Subcutaneous abdominal adipose tissue (tissue), 5 donors: ENCODE data around the gene ANKRD11.

Experiments
- H3K27ac ChIP-seq: one replicate; pipeline ENCODE4 v1.7.0; 2013; ENCODE audit warnings: low read depth, mild to moderate bottlenecking, inconsistent platforms, low read length, moderate library complexity
- H3K27me3 ChIP-seq, 5 donors: one replicate each; pipeline ENCODE4 v1.7.0; 2013; ENCODE audit warnings: low read length in 5 of 5, inconsistent platforms in 1 of 5; ENCODE audit not compliant: control insufficient read depth in 5 of 5, insufficient read depth in 4 of 5
- H3K36me3 ChIP-seq, 5 donors: one replicate each; pipeline ENCODE4 v1.7.0; 2013; ENCODE audit warnings: low read length in 5 of 5; ENCODE audit not compliant: control insufficient read depth in 5 of 5, insufficient read depth in 5 of 5
- H3K4me1 ChIP-seq, 5 donors: one replicate each; pipeline ENCODE4 v1.7.0; 2013; ENCODE audit warnings: low read length in 5 of 5, mild to moderate bottlenecking in 3 of 5, moderate library complexity in 1 of 5; ENCODE audit not compliant: control insufficient read depth in 5 of 5, insufficient read depth in 5 of 5
- H3K4me3 ChIP-seq, 5 donors: one replicate each; pipeline ENCODE4 v1.7.0; 2013; ENCODE audit warnings: low read length in 5 of 5, low read depth in 1 of 5
- H3K9ac ChIP-seq, 5 donors: one replicate each; pipeline ENCODE4 v1.7.0; 2013; ENCODE audit warnings: low read length in 5 of 5, mild to moderate bottlenecking in 4 of 5, moderate library complexity in 3 of 5
- H3K9me3 ChIP-seq, 5 donors: one replicate each; pipeline ENCODE4 v1.7.0; 2013; ENCODE audit warnings: low read length in 5 of 5; ENCODE audit not compliant: control insufficient read depth in 5 of 5
- donor health status: healthy.
- donor health status: healthy.
- donor health status: healthy.
- donor health status: healthy.
- donor health status: healthy.

Gene ANKRD11

DNA sequence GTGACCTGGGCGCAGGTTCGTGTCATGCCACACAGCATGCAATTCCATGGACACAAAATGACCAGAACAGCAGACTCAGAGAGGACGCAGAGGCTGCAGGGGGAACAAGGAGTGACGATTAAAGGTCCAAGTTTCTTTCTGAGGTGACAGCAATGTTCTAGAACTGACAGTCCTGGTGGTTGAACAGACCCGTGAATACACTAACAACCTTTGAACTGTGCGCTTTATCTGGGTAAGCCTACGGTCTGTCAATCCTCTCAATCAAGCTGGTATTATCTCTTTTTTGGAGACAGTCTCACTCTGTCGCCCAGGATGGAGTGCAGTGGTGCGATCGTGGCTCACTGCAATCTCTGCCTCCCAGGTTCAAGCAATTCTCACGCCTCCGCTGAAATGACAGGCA is 138.7 kb downstream of the ANKRD11 start:
- Histone ChIP-seq H3K9me3 (no peaks in the 10 kb centered on the region), H3K27ac (no peak overlapping the region), H3K9ac (no peak overlapping the region), H3K27me3 (no peaks in the 10 kb centered on the region), H3K4me1 (peaks cover 0 to 22% (median 3%) of the 10 kb centered on the region in 5 donors), H3K4me3 (no peak overlapping the region), H3K36me3 (peaks cover 0 to 4% (median 2%) of the 10 kb centered on the region in 5 donors)

DNA sequence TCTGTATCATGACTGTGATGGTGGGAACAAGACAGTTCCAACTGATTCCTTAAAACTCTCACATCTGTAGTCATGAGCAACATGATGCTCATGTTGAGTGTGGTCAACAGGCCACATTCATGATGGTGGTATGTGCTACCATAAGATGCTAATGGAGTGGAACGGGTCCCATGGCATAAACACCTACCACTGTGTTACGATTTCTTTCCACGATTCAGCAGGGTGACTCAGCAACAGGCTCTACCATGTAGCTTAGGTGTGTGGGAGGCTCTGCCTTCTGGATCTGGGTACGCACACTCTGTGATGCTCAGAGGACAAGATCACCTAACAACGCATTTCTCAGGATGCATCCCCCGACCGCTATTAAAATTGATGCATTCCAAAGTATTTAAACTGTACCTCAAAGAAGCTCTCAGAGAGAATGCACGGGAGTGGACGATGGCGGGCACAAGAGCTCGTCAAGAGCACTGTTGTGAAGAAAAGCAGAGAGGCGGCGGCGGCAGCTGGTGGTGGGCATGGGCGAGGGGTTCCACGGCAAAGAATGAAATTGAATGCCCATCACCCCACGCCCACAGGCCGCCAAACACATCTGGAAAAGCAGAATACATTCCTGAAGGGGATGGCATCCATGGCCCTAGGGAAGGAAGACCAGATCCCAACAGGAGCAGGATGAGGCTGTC is 139.5 kb downstream of the ANKRD11 start:
- H3K27ac ChIP-seq, result no peak overlapping the region
- H3K27me3 ChIP-seq, result no peaks in the 10 kb centered on the region
- peaks cover 0 to 4% (median 2%) of the 10 kb centered on the region in 5 donors for H3K36me3 ChIP-seq
- H3K9ac ChIP-seq, result no peak overlapping the region
- no peaks in the 10 kb centered on the region for H3K9me3 ChIP-seq
- peaks cover 0 to 24% (median 5%) of the 10 kb centered on the region in 5 donors for H3K4me1 ChIP-seq
- no peak overlapping the region for H3K4me3 ChIP-seq

DNA sequence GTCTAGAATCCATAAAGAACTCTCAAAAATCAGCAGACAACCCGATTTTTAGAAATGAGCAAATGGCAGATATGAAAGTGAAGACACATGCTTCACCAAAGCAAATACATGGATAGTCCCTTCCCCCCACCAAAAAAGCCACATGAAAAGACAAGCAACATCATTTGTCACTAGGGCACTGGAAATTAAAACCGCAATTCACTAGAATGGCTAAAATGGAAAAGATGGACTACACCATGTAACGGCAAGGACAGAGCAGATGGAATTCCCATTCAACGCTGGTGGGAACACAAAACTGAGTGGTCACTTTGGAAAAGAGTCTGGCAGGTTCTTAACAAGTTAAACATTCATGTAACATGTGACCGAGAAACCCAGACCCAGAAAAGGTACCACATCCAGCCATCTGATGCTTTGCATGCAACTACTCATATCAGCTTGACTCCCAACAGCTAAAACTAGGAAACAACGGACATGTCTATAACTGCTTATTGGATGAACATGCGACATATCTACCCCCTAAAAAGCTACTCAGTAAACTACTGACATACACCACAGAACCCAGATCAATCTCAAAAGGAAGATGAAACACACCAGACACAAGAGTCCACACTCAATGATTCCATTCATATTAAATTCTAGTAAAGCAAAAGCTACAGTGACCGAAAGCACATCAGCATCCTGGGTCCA is 140.3 kb downstream of the ANKRD11 start:
- Histone ChIP-seq H3K9me3 (no peaks in the 10 kb centered on the region), H3K4me3 (no peak overlapping the region), H3K27ac (no peak overlapping the region), H3K9ac (no peak overlapping the region), H3K4me1 (peaks cover 0 to 31% (median 13%) of the 10 kb centered on the region in 5 donors), H3K27me3 (no peaks in the 10 kb centered on the region), H3K36me3 (peaks cover 0 to 4% (median 2%) of the 10 kb centered on the region in 5 donors)

GRCh38 chr16:89347807-89348206 is 142.6 kb downstream of the ANKRD11 start:
- Histone ChIP-seq H3K27me3 (no peaks in the 10 kb centered on the region), H3K36me3 (peaks cover 0 to 4% (median 2%) of the 10 kb centered on the region in 5 donors), H3K4me3 (no peak overlapping the region), H3K9me3 (no peaks in the 10 kb centered on the region), H3K27ac (no peak overlapping the region), H3K4me1 (peaks cover 3 to 33% (median 26%) of the 10 kb centered on the region in 5 donors), H3K9ac (no peak overlapping the region)

- no peak overlapping the region for H3K4me3 ChIP-seq
- peaks cover 3 to 30% (median 22%) of the 10 kb centered on the region in 5 donors for H3K4me1 ChIP-seq
- no peak overlapping the region for H3K9ac ChIP-seq
- no peak overlapping the region for H3K27ac ChIP-seq
- H3K9me3 ChIP-seq, result no peaks in the 10 kb centered on the region
- no peaks in the 10 kb centered on the region for H3K27me3 ChIP-seq
- H3K36me3 ChIP-seq, result peaks cover 0 to 4% (median 2%) of the 10 kb centered on the region in 5 donors
These were observed 143.5 kb downstream of the ANKRD11 start for GRCh38 chr16:89346869-89347268.

GRCh38 chr16:89345642-89346150 is 144.7 kb downstream of the ANKRD11 start:
- no peak overlapping the region for H3K9ac ChIP-seq
- no peak overlapping the region for H3K4me3 ChIP-seq
- H3K27ac ChIP-seq, result no peak overlapping the region

DNA sequence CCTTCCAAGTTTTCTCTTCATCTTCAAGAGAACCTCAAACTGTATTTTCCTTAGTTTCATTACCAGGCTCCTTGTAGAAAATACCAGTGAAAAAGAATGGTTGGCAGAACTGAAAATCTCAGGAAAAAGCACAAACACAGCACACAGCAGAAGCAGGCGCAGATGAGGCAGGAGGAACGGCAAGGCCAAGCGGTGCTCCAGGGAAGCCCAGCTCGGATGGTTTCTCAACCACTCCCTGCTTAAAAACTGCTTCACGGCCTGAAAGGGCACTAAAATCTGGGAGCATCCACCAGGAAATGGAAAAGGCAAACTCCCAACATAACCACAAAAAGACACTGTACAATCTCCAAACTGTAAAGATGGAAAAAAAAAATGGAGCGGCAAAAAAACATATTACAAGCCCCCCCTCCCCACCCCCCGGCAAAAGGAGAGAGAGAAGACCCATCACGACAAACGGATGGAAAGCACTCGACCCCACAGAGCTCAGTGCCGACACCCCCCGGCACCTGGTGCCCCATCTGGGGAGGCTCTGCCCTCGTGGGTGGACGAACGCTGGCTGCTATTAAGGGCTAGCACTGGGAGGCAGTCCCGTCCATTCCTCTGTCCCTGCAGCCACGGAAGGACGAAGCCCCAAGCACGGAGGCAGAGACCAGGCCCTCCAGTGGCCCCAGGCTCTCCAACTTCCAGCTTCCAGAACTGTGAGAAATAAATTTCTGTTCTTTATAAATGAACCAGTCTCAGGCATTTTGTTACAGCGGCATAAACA is 145.3 kb downstream of the ANKRD11 start:
- Histone ChIP-seq H3K27ac (no peak overlapping the region), H3K9ac (no peak overlapping the region), H3K4me3 (no peak overlapping the region), H3K36me3 (no peaks in the 10 kb centered on the region), H3K4me1 (peaks cover 3 to 30% (median 26%) of the 10 kb centered on the region in 5 donors), H3K27me3 (no peaks in the 10 kb centered on the region), H3K9me3 (no peaks in the 10 kb centered on the region)

More at GRCh38 chr16:89345642-89346150, 144.7 kb downstream of the ANKRD11 start:
- peaks cover 0 to 3% (median under 1%) of the 10 kb centered on the region in 5 donors for H3K36me3 ChIP-seq
- peaks cover 3 to 30% (median 26%) of the 10 kb centered on the region in 5 donors for H3K4me1 ChIP-seq
- H3K27me3 ChIP-seq, result no peaks in the 10 kb centered on the region
- H3K9me3 ChIP-seq, result no peaks in the 10 kb centered on the region

- H3K4me3 ChIP-seq, result no peak overlapping the region
- no peak overlapping the region for H3K9ac ChIP-seq
- no peaks in the 10 kb centered on the region for H3K36me3 ChIP-seq
- no peaks in the 10 kb centered on the region for H3K9me3 ChIP-seq
- no peak overlapping the region for H3K27ac ChIP-seq
- H3K27me3 ChIP-seq, result no peaks in the 10 kb centered on the region
- H3K4me1 ChIP-seq, result peaks cover 3 to 30% (median 26%) of the 10 kb centered on the region in 5 donors
These were observed 145.9 kb downstream of the ANKRD11 start for GRCh38 chr16:89344458-89344834.

GRCh38 chr16:89343501-89344457 is 146.6 kb downstream of the ANKRD11 start:
- H3K27ac ChIP-seq, result no peak overlapping the region
- no peaks in the 10 kb centered on the region for H3K27me3 ChIP-seq
- H3K4me3 ChIP-seq, result no peak overlapping the region
- H3K36me3 ChIP-seq, result no peaks in the 10 kb centered on the region
- H3K4me1 ChIP-seq, result peaks cover 6 to 30% (median 26%) of the 10 kb centered on the region in 5 donors
- no peaks in the 10 kb centered on the region for H3K9me3 ChIP-seq
- H3K9ac ChIP-seq, result peak overlapping the region in 1 of 5 donors; percentile 7
